Measurements from ENCODE around the gene ZDHHC8.

DNA sequence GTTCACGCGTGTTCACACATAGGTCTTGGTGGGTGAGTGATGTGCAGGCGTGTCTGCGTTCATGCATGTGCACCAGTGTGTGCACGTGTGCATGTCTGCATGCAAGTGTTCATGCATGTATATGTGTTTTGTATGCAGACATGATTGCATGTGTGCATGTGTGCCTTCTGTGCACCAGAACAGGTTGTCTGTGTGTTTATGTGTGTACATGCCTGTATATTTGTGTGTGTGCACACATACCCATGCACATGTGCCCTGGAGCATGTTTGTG lies 4.9 kb downstream of the ZDHHC8 start:
- TF ChIP-seq POLR2AphosphoS5 (IDR thresholded peaks at IDR 0.05): no peak
- TF ChIP-seq POLR2A (IDR thresholded peaks at IDR 0.05): no peak
- TF ChIP-seq, protein P1, sequence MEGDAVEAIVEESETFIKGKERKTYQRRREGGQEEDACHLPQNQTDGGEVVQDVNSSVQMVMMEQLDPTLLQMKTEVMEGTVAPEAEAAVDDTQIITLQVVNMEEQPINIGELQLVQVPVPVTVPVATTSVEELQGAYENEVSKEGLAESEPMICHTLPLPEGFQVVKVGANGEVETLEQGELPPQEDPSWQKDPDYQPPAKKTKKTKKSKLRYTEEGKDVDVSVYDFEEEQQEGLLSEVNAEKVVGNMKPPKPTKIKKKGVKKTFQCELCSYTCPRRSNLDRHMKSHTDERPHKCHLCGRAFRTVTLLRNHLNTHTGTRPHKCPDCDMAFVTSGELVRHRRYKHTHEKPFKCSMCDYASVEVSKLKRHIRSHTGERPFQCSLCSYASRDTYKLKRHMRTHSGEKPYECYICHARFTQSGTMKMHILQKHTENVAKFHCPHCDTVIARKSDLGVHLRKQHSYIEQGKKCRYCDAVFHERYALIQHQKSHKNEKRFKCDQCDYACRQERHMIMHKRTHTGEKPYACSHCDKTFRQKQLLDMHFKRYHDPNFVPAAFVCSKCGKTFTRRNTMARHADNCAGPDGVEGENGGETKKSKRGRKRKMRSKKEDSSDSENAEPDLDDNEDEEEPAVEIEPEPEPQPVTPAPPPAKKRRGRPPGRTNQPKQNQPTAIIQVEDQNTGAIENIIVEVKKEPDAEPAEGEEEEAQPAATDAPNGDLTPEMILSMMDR (IDR thresholded peaks at IDR 0.05): no peak
- no peak for TF ChIP-seq EP300 (IDR thresholded peaks at IDR 0.05)
